GM21447 (cell line): ENCODE measurements around the gene TRPM6.
"Not testable (repeated sequence)": the region's sequence is repeated elsewhere in the genome, so short reads cannot be mapped to it uniquely, and the experiment has no call there.

Experiments
- ATAC-seq: cut with Tn5 transposase; IDR thresholded peaks from one replicate; pipeline ENCODE4 v1.9.1; 2021; ENCODE audit not compliant: unreplicated experiment

The TRPM6 gene

DNA sequence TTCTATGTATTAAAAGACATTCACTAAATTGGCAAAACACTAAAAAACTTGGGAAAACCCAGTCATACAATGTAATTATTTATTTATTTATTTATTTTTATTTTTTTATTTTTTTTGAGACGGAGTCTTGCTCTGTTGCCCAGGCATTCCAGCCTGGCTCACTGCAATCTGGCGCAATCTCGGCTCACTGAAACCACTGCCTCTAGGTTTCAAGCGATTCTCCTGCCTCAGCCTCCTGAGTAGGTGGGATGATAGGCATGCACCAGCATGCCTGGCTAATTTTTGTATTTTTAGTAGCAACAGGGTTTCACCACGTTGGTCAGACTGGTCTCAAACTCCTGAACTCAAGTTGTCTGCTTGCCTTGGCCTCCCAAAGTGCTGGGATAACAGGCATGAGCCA, 27.5 kb downstream of the TRPM6 start:
- ATAC-seq = not testable (repeated sequence)

- no peak for ATAC-seq
Measured at GRCh38 chr9:74859786-74860185, 27.9 kb downstream of the TRPM6 start.

DNA sequence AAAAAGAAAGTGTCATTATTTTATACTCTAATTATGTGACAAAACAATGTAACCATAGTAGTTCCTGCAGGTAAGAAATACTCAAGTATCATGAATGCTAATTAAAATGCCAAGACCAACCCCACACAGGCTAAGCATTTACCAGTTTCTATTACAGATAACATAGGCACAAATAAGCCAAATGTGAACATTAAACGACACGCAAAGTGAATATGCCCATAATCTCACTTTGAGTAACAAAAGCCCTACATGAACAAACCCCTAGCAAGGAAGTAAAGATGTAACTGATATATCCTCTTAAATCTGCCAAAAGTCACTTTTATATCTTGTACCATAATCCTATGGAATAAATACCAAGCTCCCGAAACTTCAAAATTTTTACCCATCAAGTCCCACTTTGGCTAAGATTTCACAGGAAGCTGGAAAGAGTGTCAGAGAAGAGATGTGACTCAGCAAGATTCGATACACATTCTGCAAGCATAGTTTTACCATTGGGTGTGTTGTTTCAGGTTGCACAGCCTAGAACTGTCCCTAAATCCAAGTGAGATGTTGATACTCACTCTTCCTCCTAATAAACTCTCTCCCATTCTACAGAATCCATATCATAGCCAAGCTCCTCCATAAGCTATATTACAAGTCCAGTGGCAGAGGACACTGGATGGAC, 28.8 kb downstream of the TRPM6 start:
- no peak for ATAC-seq

DNA sequence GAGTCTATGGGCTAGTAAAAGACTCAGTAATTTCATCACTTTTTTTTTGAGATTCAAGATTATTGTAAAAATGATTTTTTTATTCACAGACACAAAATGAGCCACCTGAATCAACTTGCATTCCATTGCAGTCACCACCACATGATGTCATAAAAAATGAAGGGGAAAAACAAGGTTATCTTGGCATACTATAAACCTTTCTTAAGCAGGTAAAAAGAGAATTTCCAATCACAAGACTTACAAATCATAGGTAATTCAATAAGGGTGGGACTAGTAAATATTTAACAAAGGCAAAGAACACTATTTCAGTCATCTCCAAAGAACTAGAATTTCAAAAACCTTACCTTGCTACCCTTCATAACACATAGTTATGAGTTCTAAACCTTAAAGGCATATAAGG, 30.7 kb downstream of the TRPM6 start:
- ATAC-seq = no peak

- no peak for ATAC-seq
Measured at GRCh38 chr9:74855072-74855471, 32.6 kb downstream of the TRPM6 start.

DNA sequence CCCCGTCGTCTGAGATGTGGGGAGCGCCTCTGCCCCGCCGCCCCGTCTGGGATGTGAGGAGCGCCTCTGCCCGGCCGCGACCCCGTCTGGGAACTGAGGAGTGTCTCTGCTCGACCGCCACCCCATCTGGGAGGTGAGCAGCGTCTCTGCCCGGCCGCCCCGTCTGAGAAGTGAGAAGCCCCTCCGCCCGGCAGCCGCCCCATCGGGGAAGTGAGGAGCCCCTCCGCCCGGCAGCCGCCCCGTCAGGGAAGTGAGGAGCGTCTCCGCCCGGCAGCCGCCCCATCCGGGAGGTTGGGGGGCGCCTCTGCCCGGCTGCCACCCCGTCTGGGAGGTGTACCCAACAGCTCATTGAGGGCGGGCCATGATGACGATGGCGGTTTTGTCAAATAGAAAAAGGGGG, 34.7 kb downstream of the TRPM6 start:
- ATAC-seq = not testable (repeated sequence)

- ATAC-seq = no peak
Measured at GRCh38 chr9:74848153-74848525, 39.6 kb downstream of the TRPM6 start.

- ATAC-seq = no peak
Measured at GRCh38 chr9:74847478-74848152, 40.1 kb downstream of the TRPM6 start.

DNA sequence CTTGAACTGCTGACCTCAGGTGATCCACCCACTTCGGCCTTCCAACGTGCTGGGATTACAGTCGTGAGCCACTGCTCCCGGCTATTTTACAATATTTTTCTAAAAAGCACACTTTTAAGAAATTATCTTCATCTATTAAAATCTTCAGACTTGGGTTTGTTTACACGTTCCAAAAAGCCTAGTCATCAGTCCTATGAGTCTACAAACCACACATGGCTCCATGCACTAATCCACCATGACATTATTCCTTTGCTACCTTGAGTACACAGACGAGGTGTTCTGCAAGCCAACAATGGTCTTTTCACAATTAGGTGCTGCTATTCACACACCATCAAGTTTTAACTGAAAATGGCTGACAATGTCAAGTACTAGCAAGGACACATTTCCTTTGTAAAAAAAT, 41.0 kb downstream of the TRPM6 start:
- no peak for ATAC-seq

GRCh38 chr9:74838351-74838750, 49.4 kb downstream of the TRPM6 start:
- ATAC-seq = no peak

- no peak for ATAC-seq
Measured at GRCh38 chr9:74824654-74825053, 63.1 kb downstream of the TRPM6 start.

- no peak for ATAC-seq
Measured at GRCh38 chr9:74821636-74822035, 66.1 kb downstream of the TRPM6 start.

- no peak for ATAC-seq
Measured at GRCh38 chr9:74817816-74818215, 69.9 kb downstream of the TRPM6 start.

DNA sequence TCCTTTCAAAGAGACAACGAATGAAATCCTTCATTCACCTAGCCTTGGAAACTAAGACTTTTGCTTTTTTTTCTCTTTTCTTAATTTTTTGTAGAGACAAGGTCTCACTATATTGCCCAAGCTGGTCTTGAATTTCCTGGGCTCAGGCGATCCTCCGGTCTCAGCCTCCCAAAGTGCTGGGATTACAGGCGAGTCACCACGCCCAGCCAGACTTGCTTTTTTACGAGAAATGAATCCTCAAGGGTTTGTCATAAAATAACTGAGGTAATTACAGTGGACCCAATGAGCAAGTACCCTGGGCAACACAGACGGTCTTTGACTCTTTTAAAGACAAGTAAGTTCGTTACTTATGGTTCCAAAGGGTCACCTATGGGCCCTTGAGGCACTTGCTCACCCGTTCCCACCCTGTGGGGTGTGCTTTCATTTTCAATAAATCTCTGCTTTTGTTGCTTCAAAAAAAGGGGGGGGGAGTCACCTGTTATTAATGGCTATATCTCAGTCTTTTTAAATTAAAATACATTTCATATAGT, 70.4 kb downstream of the TRPM6 start:
- no peak for ATAC-seq

DNA sequence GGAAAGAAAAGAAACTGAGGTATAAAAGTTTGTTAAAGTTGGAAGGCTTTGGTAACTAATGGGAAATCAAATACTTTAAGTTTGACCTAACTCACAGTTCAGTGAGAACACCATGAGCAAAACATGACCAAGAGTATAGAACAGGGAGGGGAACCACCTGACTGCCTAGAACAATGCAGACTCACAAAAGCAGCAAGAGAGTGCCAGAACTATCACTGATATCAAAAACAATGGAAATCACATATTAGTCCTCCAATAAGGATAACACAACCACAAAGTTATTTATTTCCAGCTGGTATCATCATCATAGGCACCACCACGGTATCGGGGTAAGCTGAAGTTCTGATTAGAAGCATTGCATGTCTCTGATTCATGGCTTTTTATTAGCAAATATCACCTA, 77.5 kb downstream of the TRPM6 start:
- no peak for ATAC-seq

DNA sequence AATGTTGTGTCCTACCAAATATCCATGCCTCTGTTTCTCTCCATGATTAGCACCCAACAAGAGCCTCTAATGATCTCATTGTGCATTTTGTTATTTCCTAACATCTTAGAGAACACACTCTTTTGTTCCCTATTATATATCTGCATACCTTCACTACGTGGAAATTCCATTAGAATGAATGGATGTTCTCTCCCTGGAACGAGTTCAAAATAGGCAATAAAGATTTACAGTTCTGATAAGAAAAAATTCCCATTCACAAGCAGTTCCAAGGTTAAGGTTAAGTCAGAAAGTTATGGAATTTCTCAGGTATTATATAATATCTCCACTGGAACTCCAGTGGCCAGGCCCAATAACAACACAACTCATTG, 83.7 kb downstream of the TRPM6 start:
- no peak for ATAC-seq

- no peak for ATAC-seq
Measured at GRCh38 chr9:74803376-74804017, 84.2 kb downstream of the TRPM6 start.

GRCh38 chr9:74800226-74800625, 87.5 kb downstream of the TRPM6 start:
- ATAC-seq = no peak

- no peak for ATAC-seq
Measured at GRCh38 chr9:74795803-74796202, 91.9 kb downstream of the TRPM6 start.

DNA sequence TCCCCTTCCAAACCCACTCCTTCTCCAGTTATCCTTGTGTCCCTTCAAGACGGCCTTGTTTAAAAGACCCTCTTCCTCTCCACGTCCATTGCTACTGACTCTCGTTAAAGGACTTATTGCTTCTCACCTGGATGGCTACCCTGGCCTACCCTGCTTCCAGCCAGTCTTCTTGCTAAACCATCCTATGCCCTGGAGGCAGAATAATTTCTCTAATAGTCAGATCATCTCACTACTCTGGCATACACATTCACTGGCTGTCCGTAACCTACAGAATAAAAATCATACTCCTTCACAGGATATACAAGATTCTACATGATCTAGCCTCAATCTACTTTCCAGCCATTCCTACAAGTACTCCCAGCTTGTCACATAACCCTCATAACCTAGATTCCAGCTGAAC, 92.6 kb downstream of the TRPM6 start:
- ATAC-seq = no peak

DNA sequence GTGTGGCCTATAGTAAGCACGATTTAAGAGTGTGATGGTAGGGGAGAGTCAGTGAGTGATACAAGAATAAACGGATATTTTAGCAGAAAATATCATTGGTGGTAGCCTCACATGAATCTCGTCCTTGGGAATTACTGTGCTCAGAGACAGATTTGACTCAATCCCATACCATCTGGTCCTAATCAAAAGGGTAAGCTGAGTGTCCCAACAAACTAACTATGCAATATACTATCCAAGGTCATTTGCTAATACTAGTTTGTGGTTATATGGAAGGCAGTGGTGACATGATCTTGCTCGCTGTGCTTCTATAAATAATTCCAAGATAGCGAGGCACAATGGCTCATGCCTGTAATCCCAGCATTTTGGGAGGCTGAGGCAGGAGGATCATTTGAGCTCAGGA, 103.2 kb downstream of the TRPM6 start:
- no peak for ATAC-seq

DNA sequence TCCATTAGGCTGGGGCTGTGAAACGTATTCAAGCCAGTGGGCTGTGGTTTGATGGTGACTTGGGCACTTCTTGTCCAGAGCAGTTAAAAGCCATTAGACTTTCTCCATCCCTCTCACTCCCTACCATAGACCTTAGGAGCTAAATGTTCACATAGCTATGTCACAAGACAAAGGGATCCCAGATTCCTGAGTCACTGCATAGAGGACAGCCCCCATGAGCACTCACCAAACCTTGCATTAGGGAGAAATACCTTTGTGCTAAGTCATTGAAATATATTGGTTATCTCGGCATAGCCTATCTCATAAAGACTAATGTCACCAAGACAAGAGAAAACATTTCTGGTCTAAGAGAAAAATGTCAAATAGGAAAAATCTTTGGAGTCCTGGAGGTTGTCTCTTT, 104.3 kb downstream of the TRPM6 start:
- ATAC-seq = no peak
